Calu3 (cell line): ENCODE results near the gene ZNF202. TPM values are rescaled to one million over a fixed set of nuclear protein-coding genes. Genes with fewer than 3 reads are reported as not detected.

ENCODE experiments used
- BruUV-seq: library from RNA; stranded (reverse); fragments of 400-500 nt; replicated peaks from 2 replicates; lab custom pipeline; 2021; lab: Mats Ljungman, UMichigan
- CTCF ChIA-PET: fragments of 300-600 bp; sonication (Branson Sonifier 250); formaldehyde crosslinking; loops from one replicate; lab custom pipeline; 2022; ENCODE audit warnings: antibody characterized with exemption; lab: Charles Lee
- DNase-seq: peaks from one replicate; pipeline ENCODE4 v3.0.0; 2022
- H3K27ac Mint-ChIP-seq: one replicate; pipeline ENCODE4 v1.8.0; 2022; ENCODE audit warnings: mixed read lengths; ENCODE audit not compliant: unreplicated experiment
- H3K27me3 Mint-ChIP-seq: one replicate; pipeline ENCODE4 v1.8.0; 2022; ENCODE audit warnings: mixed read lengths; ENCODE audit not compliant: unreplicated experiment
- H3K36me3 Mint-ChIP-seq: one replicate; pipeline ENCODE4 v1.8.0; 2022; ENCODE audit warnings: mild to moderate bottlenecking, moderate library complexity, mixed read lengths; ENCODE audit not compliant: insufficient read depth, unreplicated experiment
- H3K4me1 Mint-ChIP-seq: one replicate; pipeline ENCODE4 v1.8.0; 2022; ENCODE audit warnings: mild to moderate bottlenecking, low read depth, mixed read lengths; ENCODE audit not compliant: unreplicated experiment
- H3K4me3 Mint-ChIP-seq: one replicate; pipeline ENCODE4 v1.8.0; 2022; ENCODE audit warnings: mild to moderate bottlenecking, low read depth, moderate library complexity, mixed read lengths; ENCODE audit not compliant: unreplicated experiment
- H3K9me3 Mint-ChIP-seq: one replicate; pipeline ENCODE4 v1.8.0; 2022; ENCODE audit warnings: low read depth, mixed read lengths; ENCODE audit not compliant: unreplicated experiment
- CTCF ChIP-seq: fragments of 200-600 bp; IDR thresholded peaks from one replicate; pipeline ENCODE4 v1.8.0; 2022; ENCODE audit warnings: antibody characterized with exemption; ENCODE audit not compliant: unreplicated experiment
- intact Hi-C: fragments of 100-400 bp; cut with micrococcal nuclease; formaldehyde crosslinking; loops from one replicate; pipeline ENCODE4 v1.10.0; 2022; ENCODE audit not compliant: unreplicated experiment
- total RNA-seq: library from RNA; stranded (reverse); gene quantifications from 2 replicates; pipeline ENCODE4 v1.2.3, GENCODE V29; 2022

ZNF202 gene
- total RNA-seq, 1 experiment from 2014 or later = 10.3 TPM

- H3K27me3 Mint-ChIP-seq = no peaks in the 10 kb centered on the region
- DNase-seq = no peak
- intact Hi-C loops = no loop called here
- no peak for TF ChIP-seq CTCF
- BruUV-seq = no TSS peak
- H3K36me3 Mint-ChIP-seq = peaks cover 34% of the 10 kb centered on the region
- no peak overlapping the region for H3K4me3 Mint-ChIP-seq
- H3K27ac Mint-ChIP-seq = no peak overlapping the region
- H3K4me1 Mint-ChIP-seq = no peaks in the 10 kb centered on the region
- CTCF ChIA-PET = no interaction called here
- H3K9me3 Mint-ChIP-seq = peaks cover 7% of the 10 kb centered on the region
These were observed 11.9 kb downstream of the ZNF202 start for GRCh38 chr11:123729602-123730001.

- Mint-ChIP-seq H3K9me3 (peaks cover 7% of the 10 kb centered on the region), H3K4me1 (no peaks in the 10 kb centered on the region), H3K4me3 (no peak overlapping the region), H3K27me3 (no peaks in the 10 kb centered on the region), H3K36me3 (peaks cover 34% of the 10 kb centered on the region), H3K27ac (no peak overlapping the region)
- no peak for DNase-seq
- no TSS peak for BruUV-seq
- TF ChIP-seq CTCF = no peak
- intact Hi-C loops = no loop called here
- CTCF ChIA-PET = no interaction called here
These were observed 15.3 kb downstream of the ZNF202 start for GRCh38 chr11:123725995-123726655.

- Mint-ChIP-seq H3K27me3 (peaks cover 44% of the 10 kb centered on the region), H3K36me3 (no peaks in the 10 kb centered on the region), H3K4me3 (no peak overlapping the region), H3K4me1 (no peaks in the 10 kb centered on the region), H3K27ac (no peak overlapping the region), H3K9me3 (no peaks in the 10 kb centered on the region)
- CTCF ChIA-PET = no interaction called here
- intact Hi-C loops = no loop called here
- no TSS peak for BruUV-seq
- no peak for DNase-seq
- no peak for TF ChIP-seq CTCF
These were observed 22.0 kb downstream of the ZNF202 start for GRCh38 chr11:123719452-123719851.

GRCh38 chr11:123718469-123718868, 23.0 kb downstream of the ZNF202 start:
- TF ChIP-seq CTCF = no peak
- CTCF ChIA-PET = no interaction called here
- Mint-ChIP-seq H3K4me3 (no peak overlapping the region), H3K27ac (no peak overlapping the region), H3K36me3 (no peaks in the 10 kb centered on the region), H3K27me3 (peaks cover 53% of the 10 kb centered on the region), H3K9me3 (no peaks in the 10 kb centered on the region), H3K4me1 (no peaks in the 10 kb centered on the region)
- BruUV-seq = no TSS peak
- no peak for DNase-seq
- intact Hi-C loops = no loop called here
